NCI-H748 (cell line): ENCODE measurements around the gene SSTR5.

ENCODE experiments used
- DNase-seq: peaks from one replicate; lab custom pipeline; 2025; ENCODE audit not compliant: unreplicated experiment; lab: John Stamatoyannopoulos, UW

Gene SSTR5

GRCh38 chr16:1101573-1102332 is 29.2 kb downstream of the SSTR5 start:
- no peak for DNase-seq

GRCh38 chr16:1102333-1102700 is 29.8 kb downstream of the SSTR5 start:
- DNase-seq = no peak

GRCh38 chr16:1102921-1103635 is 30.5 kb downstream of the SSTR5 start:
- DNase-seq = peak; percentile 21

GRCh38 chr16:1103636-1103980 is 31.1 kb downstream of the SSTR5 start:
- DNase-seq = no peak

GRCh38 chr16:1105888-1106620 is 33.5 kb downstream of the SSTR5 start:
- DNase-seq = peak; percentile 44

GRCh38 chr16:1106659-1107058 is 34.1 kb downstream of the SSTR5 start:
- no peak for DNase-seq

- no peak for DNase-seq
Observed at GRCh38 chr16:1107141-1107540, 34.6 kb downstream of the SSTR5 start.

- DNase-seq = no peak
Observed at GRCh38 chr16:1107731-1108130, 35.2 kb downstream of the SSTR5 start.

GRCh38 chr16:1108299-1109252 is 36.0 kb downstream of the SSTR5 start:
- peak; percentile 31 for DNase-seq

GRCh38 chr16:1109648-1110047 is 37.1 kb downstream of the SSTR5 start:
- no peak for DNase-seq

- DNase-seq = no peak
Observed at GRCh38 chr16:1112506-1113184, 40.1 kb downstream of the SSTR5 start.

- no peak for DNase-seq
Observed at GRCh38 chr16:1113489-1113888, 40.9 kb downstream of the SSTR5 start.

GRCh38 chr16:1113889-1114526 is 41.5 kb downstream of the SSTR5 start:
- DNase-seq = no peak

GRCh38 chr16:1116693-1117077 is 44.1 kb downstream of the SSTR5 start:
- DNase-seq = no peak

- DNase-seq = no peak
Observed at GRCh38 chr16:1117176-1117900, 44.8 kb downstream of the SSTR5 start.

- no peak for DNase-seq
Observed at GRCh38 chr16:1117926-1118325, 45.4 kb downstream of the SSTR5 start.

- DNase-seq = no peak
Observed at GRCh38 chr16:1119129-1119528, 46.6 kb downstream of the SSTR5 start.

- DNase-seq = no peak
Observed at GRCh38 chr16:1119766-1120576, 47.4 kb downstream of the SSTR5 start.
